AG04449 (cell line): Measurements from ENCODE around the gene ZNF77.

ENCODE experiments used
- CTCF ChIA-PET: fragments of 350-600 bp; formaldehyde crosslinking; extraction: SDS; loops from one replicate; lab custom pipeline; 2021; ENCODE audit warnings: antibody characterized with exemption; lab: Yijun Ruan, JAX
- POLR2A ChIA-PET: fragments of 400-600, 350-600 bp; formaldehyde crosslinking; extraction: SDS; loops from one replicate; lab custom pipeline; 2020; ENCODE audit warnings: antibody characterized with exemption, inconsistent platforms; lab: Yijun Ruan, JAX
- DNase-seq: peaks from one replicate; pipeline ENCODE4 v3.0.0-alpha.2; 2010; ENCODE audit warnings: low read depth, low spot score
- H3K4me3 ChIP-seq: 2 replicates; pipeline ENCODE4 v1.5.1; 2011; ENCODE audit warnings: low read depth, mild to moderate bottlenecking, control low read depth, low read length
- TF ChIP-seq, protein P1 (sequence below): IDR thresholded peaks from one replicate; pipeline ENCODE4 v1.5.1; 2011; ENCODE audit warnings: mild to moderate bottlenecking, moderate library complexity, low read length, control low read depth, inconsistent platforms; ENCODE audit not compliant: insufficient read depth; ENCODE audit errors: missing control alignments

The ZNF77 gene

DNA sequence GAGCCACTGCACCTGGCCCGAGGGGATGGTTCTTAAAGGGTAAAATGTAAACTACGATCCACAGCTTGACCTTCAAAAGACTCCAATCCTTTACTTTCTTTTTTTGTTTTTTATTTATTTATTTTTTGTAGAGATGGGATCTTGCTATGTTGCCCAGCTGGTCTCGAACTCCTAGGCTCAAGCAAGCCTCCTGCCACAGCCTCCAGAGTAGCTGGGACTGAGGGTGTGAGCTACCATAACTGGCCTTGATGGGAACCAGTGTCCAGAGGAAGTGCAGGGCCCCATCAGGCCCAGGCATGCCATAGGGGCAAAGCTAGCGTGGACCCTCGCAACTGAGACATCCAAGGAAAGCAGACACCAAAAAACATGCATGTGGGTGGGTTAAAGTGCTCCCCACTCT is 18.4 kb upstream of the ZNF77 start:
- TF ChIP-seq, protein P1, sequence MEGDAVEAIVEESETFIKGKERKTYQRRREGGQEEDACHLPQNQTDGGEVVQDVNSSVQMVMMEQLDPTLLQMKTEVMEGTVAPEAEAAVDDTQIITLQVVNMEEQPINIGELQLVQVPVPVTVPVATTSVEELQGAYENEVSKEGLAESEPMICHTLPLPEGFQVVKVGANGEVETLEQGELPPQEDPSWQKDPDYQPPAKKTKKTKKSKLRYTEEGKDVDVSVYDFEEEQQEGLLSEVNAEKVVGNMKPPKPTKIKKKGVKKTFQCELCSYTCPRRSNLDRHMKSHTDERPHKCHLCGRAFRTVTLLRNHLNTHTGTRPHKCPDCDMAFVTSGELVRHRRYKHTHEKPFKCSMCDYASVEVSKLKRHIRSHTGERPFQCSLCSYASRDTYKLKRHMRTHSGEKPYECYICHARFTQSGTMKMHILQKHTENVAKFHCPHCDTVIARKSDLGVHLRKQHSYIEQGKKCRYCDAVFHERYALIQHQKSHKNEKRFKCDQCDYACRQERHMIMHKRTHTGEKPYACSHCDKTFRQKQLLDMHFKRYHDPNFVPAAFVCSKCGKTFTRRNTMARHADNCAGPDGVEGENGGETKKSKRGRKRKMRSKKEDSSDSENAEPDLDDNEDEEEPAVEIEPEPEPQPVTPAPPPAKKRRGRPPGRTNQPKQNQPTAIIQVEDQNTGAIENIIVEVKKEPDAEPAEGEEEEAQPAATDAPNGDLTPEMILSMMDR, result no peak
- POLR2A ChIA-PET, result no interaction called here
- CTCF ChIA-PET, result interaction anchor here (0.6 to 3.9 kb wide), 22 partner anchors 11 to 510 kb away, joined by 3 to 48 read pairs (median 4); partner anchors contain the start of genes CELF5 and TLE6
- no peak for DNase-seq
- H3K4me3 ChIP-seq, result no peak overlapping the region

DNA sequence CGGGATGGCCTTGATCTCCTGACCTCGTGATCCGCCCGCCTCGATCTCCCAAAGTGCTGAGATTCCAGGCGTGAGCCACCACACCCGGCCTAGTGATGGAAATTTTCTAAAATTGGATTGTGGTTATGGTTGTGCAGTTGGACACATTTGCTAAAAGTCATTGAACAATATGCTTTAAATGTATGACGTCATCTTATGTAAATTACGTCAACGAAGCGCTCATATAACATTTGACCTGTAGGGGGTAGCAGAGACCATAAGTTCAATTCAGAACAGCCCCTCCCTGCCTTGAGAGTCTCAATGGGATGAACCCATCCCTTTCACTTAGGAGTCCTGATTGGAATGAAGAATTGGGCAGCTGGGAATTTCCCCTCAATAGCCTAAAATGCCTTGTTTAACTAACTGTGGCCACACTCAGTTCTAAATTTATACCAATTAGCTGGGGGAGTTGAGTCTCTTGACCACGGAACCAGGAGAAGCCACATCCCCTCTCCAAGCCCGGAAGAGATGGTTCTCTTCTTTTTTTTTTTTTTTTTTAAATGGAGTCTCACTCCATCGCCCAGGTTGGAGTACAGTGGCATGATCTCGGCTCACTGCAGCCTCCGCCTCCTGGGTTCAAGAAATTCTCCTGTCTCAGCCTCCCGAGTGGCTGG is 17.4 kb upstream of the ZNF77 start:
- no peak for DNase-seq
- CTCF ChIA-PET, result interaction anchor here (0.7 to 3.9 kb wide), 27 partner anchors 10 to 510 kb away, joined by 3 to 48 read pairs (median 4); partner anchors contain the start of genes CELF5, GADD45B and TLE6
- peak overlapping the region; percentile 12; the same call in 1 of the 2 replicates for H3K4me3 ChIP-seq
- POLR2A ChIA-PET, result interaction anchor here (1.0 kb wide), 1 partner anchor 12 kb away, joined by 4 read pairs; no protein-coding TSS in a partner anchor
- TF ChIP-seq, protein P1, result peak; percentile 43

DNA sequence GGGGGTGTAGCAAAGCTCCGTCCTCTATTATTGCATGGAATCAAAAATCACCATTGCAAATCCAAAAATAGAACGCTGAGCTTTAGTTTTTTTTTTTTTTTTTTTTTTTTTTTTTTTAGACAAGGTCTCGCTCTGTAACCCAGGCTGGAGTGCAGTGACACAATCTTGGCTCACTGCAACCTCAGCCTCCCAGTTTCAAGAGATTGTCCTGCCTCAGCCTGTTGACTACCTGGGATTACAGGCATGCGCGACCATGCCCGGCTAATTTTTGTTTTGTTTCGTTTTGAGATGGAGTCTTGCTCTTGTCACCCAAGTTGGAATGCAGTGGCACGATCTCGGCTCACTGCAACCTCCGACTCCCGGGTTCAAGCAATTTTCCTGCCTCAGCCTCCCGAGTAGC is 15.3 kb upstream of the ZNF77 start:
- DNase-seq, result no peak
- ChIA-PET POLR2A (interaction anchor here (1.9 kb wide), 1 partner anchor 10 kb away, joined by 4 read pairs; no protein-coding TSS in a partner anchor), CTCF (interaction anchor here (0.8 to 3.9 kb wide), 6 partner anchors 8 to 147 kb away, joined by 3 to 48 read pairs (median 14); partner anchors contain the start of gene TLE6)
- TF ChIP-seq, protein P1, result no peak
- no peak overlapping the region for H3K4me3 ChIP-seq

DNA sequence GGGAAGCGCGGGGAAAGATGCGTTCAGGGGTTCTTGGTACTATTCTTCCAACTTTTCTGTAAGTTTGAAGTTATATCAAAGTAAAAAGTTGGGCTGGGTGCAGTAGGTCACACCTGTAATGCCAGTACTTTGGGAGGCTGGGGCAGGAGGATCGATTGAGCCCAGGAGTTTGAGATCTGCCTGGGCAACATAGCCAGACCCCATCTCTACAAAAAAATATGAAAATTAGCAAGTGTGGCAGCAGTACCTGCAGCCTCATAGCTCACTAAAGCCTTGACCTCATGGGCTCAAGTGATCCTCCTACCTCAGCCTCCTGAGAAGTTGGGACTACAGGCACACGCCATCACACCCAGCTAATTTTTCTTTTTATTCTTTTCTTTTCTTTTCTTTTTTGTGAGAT is 12.4 kb upstream of the ZNF77 start:
- DNase-seq, result no peak
- ChIA-PET CTCF (interaction anchor here (0.8 to 10.5 kb wide), 13 partner anchors 10 to 207 kb away, joined by 3 to 127 read pairs (median 4); no protein-coding TSS in a partner anchor), POLR2A (interaction anchor here (0.6 kb wide), 1 partner anchor 348 kb away, joined by 4 read pairs; no protein-coding TSS in a partner anchor)
- H3K4me3 ChIP-seq, result no peak overlapping the region
- TF ChIP-seq, protein P1, result no peak

DNA sequence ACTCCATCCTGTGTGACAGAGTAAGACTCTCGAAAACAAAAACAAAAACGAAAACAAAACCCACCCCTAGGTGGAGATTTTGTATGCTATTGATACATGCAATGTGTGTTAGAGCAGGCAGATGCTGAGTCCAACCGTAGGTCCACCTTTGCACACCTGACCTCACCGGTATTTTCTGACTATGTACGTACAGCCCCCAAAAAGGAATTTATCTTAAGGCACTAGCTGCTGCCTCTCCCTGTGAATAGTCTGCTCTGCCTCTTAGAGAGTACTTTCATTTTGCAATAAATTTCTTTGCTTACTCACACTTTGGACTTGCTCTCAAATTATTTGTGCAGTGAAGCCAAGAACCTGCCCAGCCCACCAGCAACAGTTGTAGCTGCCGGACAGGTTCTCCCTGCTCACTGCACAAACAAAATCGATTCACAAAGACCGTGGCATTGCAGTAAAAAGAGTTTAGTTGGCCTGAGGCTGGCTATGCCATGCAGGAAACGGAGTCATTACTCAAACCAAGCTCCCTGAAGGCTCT is 8.2 kb upstream of the ZNF77 start:
- ChIA-PET CTCF (interaction anchor here (1.0 to 10.5 kb wide), 12 partner anchors 9 to 258 kb away, joined by 3 to 127 read pairs (median 6); no protein-coding TSS in a partner anchor), POLR2A (no interaction called here)
- no peak for DNase-seq
- no peak overlapping the region for H3K4me3 ChIP-seq
- TF ChIP-seq, protein P1, result no peak
